Measurements from ENCODE around the gene HSD17B1. TPM values are rescaled to one million over a fixed set of nuclear protein-coding genes. Genes with fewer than 3 reads are reported as not detected.

HSD17B1 gene
- total RNA-seq, 4 donors from 2014 or later: 0.41 to 2.2 (median 0.95) TPM; not detected in 1

DNA sequence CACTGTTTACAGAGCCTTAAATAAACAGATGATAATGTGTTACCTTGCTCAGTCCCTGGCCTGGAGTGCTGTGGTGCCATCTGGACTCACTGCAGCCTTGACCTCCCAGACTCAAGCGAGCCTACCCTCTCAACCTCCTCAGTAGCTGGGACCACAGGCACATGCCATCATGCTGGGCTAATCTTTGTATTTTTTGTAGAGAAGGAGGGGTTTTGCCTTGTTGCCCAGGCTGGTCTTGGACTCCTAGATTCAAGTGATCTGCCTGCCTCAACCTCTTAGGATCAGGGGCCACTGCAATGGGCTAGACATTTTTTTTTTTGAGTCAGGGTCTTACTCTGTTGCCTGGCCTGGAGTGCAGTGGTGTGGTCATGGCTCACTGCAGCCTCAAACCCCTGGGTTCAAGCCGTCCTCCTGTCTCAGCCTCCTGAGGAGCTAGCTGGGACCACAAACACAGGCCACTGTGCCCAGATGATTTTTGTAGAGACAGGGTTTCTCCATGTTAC is 21.7 kb upstream of the HSD17B1 start:
- WGBS, 2 donors (ENCODE audit: low coverage in 1 of 2): 40 to 86% methylated on average over 1 to 2 of the region's 2 CpGs
- in situ Hi-C loops (cut with MboI; ENCODE audit: low pct_ligation_motif_present in 1 of 4, low pct_unique_long_range_greater_than_20kb in 1 of 4, low sequenced_read_pairs in 3 of 4) (no loop called here), intact Hi-C loops (cut with DNase I; ENCODE audit: low total_unique reads) (no loop called here)
- no peaks in the 10 kb centered on the region for H3K36me3 ChIP-seq
- H3K27me3 ChIP-seq: no peaks in the 10 kb centered on the region
- no peak for DNase-seq
- no peaks in the 10 kb centered on the region for H3K9me3 ChIP-seq
- H3K4me3 ChIP-seq: no peak overlapping the region
- TF ChIP-seq, protein P1, sequence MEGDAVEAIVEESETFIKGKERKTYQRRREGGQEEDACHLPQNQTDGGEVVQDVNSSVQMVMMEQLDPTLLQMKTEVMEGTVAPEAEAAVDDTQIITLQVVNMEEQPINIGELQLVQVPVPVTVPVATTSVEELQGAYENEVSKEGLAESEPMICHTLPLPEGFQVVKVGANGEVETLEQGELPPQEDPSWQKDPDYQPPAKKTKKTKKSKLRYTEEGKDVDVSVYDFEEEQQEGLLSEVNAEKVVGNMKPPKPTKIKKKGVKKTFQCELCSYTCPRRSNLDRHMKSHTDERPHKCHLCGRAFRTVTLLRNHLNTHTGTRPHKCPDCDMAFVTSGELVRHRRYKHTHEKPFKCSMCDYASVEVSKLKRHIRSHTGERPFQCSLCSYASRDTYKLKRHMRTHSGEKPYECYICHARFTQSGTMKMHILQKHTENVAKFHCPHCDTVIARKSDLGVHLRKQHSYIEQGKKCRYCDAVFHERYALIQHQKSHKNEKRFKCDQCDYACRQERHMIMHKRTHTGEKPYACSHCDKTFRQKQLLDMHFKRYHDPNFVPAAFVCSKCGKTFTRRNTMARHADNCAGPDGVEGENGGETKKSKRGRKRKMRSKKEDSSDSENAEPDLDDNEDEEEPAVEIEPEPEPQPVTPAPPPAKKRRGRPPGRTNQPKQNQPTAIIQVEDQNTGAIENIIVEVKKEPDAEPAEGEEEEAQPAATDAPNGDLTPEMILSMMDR (IDR thresholded peaks at IDR 0.05): no peak
- TF ChIP-seq POLR2A (IDR thresholded peaks at IDR 0.05): no peak
- TF ChIP-seq POLR2AphosphoS5 (IDR thresholded peaks at IDR 0.05): no peak
- no peak for TF ChIP-seq EP300 (IDR thresholded peaks at IDR 0.05; ENCODE audit: low read depth)
- peaks cover 21 to 53% (median 34%) of the 10 kb centered on the region in 4 donors for H3K4me1 ChIP-seq
- H3K27ac ChIP-seq: peak overlapping the region; percentile 83 to 92 (median 90)

DNA sequence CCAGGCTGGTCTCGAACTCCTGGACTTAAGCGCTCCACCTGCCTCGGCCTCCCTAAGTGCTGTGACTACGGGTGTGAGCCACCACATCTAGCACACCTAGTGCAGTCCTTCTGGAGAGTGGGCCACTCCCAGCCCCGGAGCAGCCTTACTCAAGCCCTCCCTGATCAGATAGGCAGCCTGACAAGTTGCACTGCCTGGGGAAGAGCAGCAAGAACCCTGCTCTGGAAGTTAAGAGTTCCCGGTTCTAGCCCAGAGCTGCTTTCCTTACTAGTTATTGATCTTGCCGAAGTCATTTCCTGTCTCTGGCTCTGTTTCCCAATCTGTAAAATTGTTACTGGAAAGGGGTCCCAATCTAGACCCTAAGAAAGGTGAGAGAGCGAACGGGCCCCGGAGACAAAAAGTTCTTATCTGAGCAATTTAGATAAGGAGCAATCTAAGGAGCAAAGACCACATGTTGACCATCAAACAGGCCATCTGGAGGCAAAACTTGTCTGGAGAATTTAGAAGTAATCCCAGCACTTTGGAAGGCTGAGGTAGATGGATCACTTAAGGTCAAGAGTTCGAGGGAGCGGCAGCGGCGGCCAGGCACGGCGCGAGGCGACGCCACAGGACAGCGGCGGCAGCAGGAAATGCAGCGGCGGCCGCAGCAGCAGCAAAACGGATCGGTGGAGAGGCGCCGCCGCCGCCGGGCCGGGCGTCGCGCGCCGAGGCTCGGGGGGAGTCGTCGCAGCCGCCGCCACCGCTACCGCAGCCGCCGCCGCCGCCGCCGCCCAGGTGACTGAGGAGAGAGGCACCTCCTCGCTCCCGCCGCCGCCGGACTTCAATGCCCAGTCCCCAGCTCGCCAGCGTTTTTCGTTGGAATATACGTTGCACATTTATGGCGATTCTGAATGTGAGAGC is 21.0 kb upstream of the HSD17B1 start:
- peak overlapping the region; percentile 13 to 62 (median 42) for H3K4me3 ChIP-seq

DNA sequence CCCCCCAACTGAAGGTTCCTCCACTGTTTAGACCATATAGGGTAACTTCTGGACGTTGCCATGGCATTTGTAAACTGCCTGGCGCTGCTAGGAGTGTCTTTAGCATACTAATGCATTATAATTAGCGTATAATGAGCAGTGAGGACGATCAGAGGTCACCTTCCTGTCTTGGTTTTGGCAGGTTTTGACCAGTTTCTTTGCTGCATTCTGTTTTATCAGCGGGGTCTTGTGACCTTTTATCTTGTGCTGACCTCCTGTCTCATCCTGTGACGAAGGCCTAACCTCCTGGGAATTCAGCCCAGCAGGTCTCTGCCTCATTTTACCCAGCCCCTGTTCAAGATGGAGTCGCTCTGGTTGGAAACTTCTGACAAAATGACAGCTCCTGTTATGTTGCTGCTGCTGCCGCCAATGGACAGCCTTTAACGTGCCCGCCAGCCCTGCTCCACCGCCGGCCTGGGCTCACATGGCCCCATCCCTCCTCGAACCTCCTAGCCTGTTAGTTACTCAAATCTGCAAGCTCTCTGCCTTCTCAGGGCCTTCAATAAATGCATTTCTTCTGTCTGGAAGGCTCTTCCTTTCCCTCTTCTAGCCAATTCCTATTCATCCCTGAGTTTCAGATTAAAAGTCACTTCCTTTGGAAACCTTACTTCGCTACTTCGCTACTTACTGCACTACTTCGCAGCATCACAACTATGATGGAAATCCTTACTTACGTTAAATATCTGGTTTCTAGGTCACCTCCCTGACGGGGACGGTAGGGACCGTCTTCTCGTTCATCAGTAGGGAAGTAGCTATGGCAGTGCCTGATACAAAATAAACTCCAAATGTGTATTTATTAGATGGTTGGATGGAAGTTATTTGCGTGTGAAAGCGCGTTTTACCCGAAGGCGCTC is 17.3 kb upstream of the HSD17B1 start:
- no peak for TF ChIP-seq EP300 (IDR thresholded peaks at IDR 0.05; ENCODE audit: low read depth)
- TF ChIP-seq, protein P1 (IDR thresholded peaks at IDR 0.05): no peak
- no peak for TF ChIP-seq POLR2AphosphoS5 (IDR thresholded peaks at IDR 0.05)
- TF ChIP-seq POLR2A (IDR thresholded peaks at IDR 0.05): no peak
- intact Hi-C loops (cut with DNase I; ENCODE audit: low total_unique reads): no loop called here
- Histone ChIP-seq H3K9me3 (no peaks in the 10 kb centered on the region), H3K4me1 (peaks cover 16 to 41% (median 30%) of the 10 kb centered on the region in 4 donors), H3K27ac (peak overlapping the region; percentile 90 to 93 (median 91)), H3K36me3 (no peaks in the 10 kb centered on the region), H3K27me3 (no peaks in the 10 kb centered on the region), H3K4me3 (peak overlapping the region; percentile 30 to 79 (median 69))
- in situ Hi-C loops (cut with MboI; ENCODE audit: low pct_ligation_motif_present in 1 of 4, low pct_unique_long_range_greater_than_20kb in 1 of 4, low sequenced_read_pairs in 3 of 4): no loop called here
- WGBS, 2 donors (ENCODE audit: low coverage in 1 of 2): 44 to 50% methylated on average over 15 to 26 of the region's 26 CpGs
- no peak for DNase-seq

More for the DNA sequence above, 21.0 kb upstream of the HSD17B1 start:
- in situ Hi-C loops (cut with MboI; ENCODE audit: low pct_ligation_motif_present in 1 of 4, low pct_unique_long_range_greater_than_20kb in 1 of 4, low sequenced_read_pairs in 3 of 4): no loop called here
- DNase-seq: peak; percentile 76
- H3K4me1 ChIP-seq: peaks cover 16 to 47% (median 30%) of the 10 kb centered on the region in 4 donors
- H3K27me3 ChIP-seq: no peaks in the 10 kb centered on the region
- H3K36me3 ChIP-seq: no peaks in the 10 kb centered on the region
- intact Hi-C loops (cut with DNase I; ENCODE audit: low total_unique reads): no loop called here
- 19 to 25% methylated on average over 10 to 32 of the region's 60 CpGs for WGBS, 2 donors (ENCODE audit: low coverage in 1 of 2)
- H3K27ac ChIP-seq: peak overlapping the region; percentile 83 to 92 (median 90)
- no peaks in the 10 kb centered on the region for H3K9me3 ChIP-seq
- TF ChIP-seq EP300 (IDR thresholded peaks at IDR 0.05; ENCODE audit: low read depth) (no peak), POLR2AphosphoS5 (IDR thresholded peaks at IDR 0.05) (peak in 1 of 3 donors; percentile 54), POLR2A (IDR thresholded peaks at IDR 0.05) (no peak)
- TF ChIP-seq, protein P1 (IDR thresholded peaks at IDR 0.05): peak; percentile 36 to 58 (median 48)
